ENCODE results near the gene LHB.
"Not testable (repeated sequence)": the region's sequence is repeated elsewhere in the genome, so short reads cannot be mapped to it uniquely, and the experiment has no call there.

Gene LHB

GRCh38 chr19:49038111-49038510 is 21.2 kb upstream of the LHB start:
- DNase-seq (ENCODE audit: low read depth): not testable (repeated sequence)

- DNase-seq (ENCODE audit: low read depth): not testable (repeated sequence)
These were observed 19.9 kb upstream of the LHB start, which contains the start of gene CGB1 for GRCh38 chr19:49036815-49037214. TSS of gene CGB1 (minus strand) at chr19:49036895. CDS start at chr19:49036711, 184 bp downstream.

GRCh38 chr19:49031642-49032301 is 14.9 kb upstream of the LHB start, which contains the start of gene CGB2:
TSS of gene CGB2 (plus strand) at chr19:49031890. CDS start at chr19:49032096, 206 bp downstream.
- DNase-seq (ENCODE audit: low read depth): not testable (repeated sequence)

- not testable (repeated sequence) for DNase-seq (ENCODE audit: low read depth)
These were observed 13.4 kb upstream of the LHB start for GRCh38 chr19:49030323-49030722.

- not testable (repeated sequence) for DNase-seq (ENCODE audit: low read depth)
These were observed 12.9 kb upstream of the LHB start for GRCh38 chr19:49029749-49030148.

GRCh38 chr19:49028686-49029085 is 11.8 kb upstream of the LHB start:
- not testable (repeated sequence) for DNase-seq (ENCODE audit: low read depth)

- not testable (repeated sequence) for DNase-seq (ENCODE audit: low read depth)
These were observed 8.7 kb upstream of the LHB start for GRCh38 chr19:49025599-49025998.

GRCh38 chr19:49025088-49025487 is 8.2 kb upstream of the LHB start:
- DNase-seq (ENCODE audit: low read depth): not testable (repeated sequence)

- not testable (repeated sequence) for DNase-seq (ENCODE audit: low read depth)
These were observed 7.3 kb upstream of the LHB start, which contains the start of gene CGB3 for GRCh38 chr19:49024233-49024632. TSS of gene CGB3 (minus strand) at chr19:49024333. CDS start at chr19:49023971, 362 bp downstream.

GRCh38 chr19:49022116-49022515 is 5.2 kb upstream of the LHB start:
- no peak for DNase-seq (ENCODE audit: low read depth)

GRCh38 chr19:49020931-49021895 is 4.3 kb upstream of the LHB start:
- DNase-seq (ENCODE audit: low read depth): peak; percentile 54

GRCh38 chr19:49020342-49020741 is 3.5 kb upstream of the LHB start:
- DNase-seq (ENCODE audit: low read depth): no peak

- DNase-seq (ENCODE audit: low read depth): no peak
These were observed 2.5 kb upstream of the LHB start for GRCh38 chr19:49019242-49019932.

GRCh38 chr19:49018388-49019241 is 1.7 kb upstream of the LHB start:
- DNase-seq (ENCODE audit: low read depth): not testable (repeated sequence)

GRCh38 chr19:49017666-49018351 is 918 bp upstream of the LHB start:
- DNase-seq (ENCODE audit: low read depth): peak; percentile 31

GRCh38 chr19:49016067-49016839 is 638 bp downstream of the LHB start:
- DNase-seq (ENCODE audit: low read depth): no peak

- DNase-seq (ENCODE audit: low read depth): no peak
These were observed 2.0 kb downstream of the LHB start for GRCh38 chr19:49014870-49015255.

- no peak for DNase-seq (ENCODE audit: low read depth)
These were observed 2.6 kb downstream of the LHB start for GRCh38 chr19:49014123-49014869.

GRCh38 chr19:49011194-49011593 is 5.7 kb downstream of the LHB start:
- DNase-seq (ENCODE audit: low read depth): no peak
